Measurements from ENCODE around the gene CEP78.

CEP78 gene

DNA sequence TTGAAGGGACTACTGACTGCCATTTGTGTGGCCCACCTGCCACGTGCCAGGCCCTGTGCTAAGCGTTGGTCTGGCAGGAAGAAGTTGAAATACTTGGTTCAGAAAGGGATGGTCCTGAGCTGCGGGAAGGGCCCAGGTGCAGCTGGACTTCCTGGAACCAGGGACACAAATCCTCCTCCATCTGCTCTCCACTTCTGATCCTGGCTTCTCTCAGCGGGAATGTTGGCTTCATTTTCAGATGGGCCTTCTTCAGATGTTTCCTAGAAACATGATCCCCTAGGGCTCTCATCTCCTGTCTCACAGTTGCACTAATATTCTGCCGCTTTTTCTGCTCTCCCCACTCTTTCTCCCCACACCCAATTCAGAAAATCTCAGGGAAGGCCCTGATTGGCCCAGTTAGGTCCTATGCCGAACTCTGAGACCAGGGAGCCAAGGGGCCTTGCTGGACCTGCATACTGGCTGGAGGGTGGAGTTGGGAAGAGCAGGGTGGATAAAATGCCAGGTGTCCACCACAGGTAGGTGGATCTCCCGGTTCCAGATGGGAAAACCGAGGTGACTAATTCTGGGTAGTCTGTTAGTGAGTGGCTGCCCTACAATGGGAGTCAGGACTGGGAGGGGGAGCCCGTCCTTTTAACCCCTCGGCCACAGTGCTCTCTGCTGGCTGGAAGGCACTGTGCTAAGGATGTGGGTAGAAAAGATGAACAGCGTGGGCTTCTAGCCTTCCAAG lies 80.5 kb downstream of the CEP78 start:
- Histone ChIP-seq H3K9ac (ENCODE audit: low read length) (no peak overlapping the region), H3K36me3 (ENCODE audit: control insufficient read depth, low read depth, low read length) (peaks cover 84% of the 10 kb centered on the region), H3K4me1 (ENCODE audit: control insufficient read depth, low read depth, low read length) (no peaks in the 10 kb centered on the region), H3K4me3 (ENCODE audit: low read length) (no peak overlapping the region), H3K9me3 (ENCODE audit: control insufficient read depth, low read depth, low read length) (no peaks in the 10 kb centered on the region), H3K27ac (ENCODE audit: low read length) (no peak overlapping the region), H3K27me3 (ENCODE audit: control insufficient read depth, insufficient read depth, low read length) (no peaks in the 10 kb centered on the region)

DNA sequence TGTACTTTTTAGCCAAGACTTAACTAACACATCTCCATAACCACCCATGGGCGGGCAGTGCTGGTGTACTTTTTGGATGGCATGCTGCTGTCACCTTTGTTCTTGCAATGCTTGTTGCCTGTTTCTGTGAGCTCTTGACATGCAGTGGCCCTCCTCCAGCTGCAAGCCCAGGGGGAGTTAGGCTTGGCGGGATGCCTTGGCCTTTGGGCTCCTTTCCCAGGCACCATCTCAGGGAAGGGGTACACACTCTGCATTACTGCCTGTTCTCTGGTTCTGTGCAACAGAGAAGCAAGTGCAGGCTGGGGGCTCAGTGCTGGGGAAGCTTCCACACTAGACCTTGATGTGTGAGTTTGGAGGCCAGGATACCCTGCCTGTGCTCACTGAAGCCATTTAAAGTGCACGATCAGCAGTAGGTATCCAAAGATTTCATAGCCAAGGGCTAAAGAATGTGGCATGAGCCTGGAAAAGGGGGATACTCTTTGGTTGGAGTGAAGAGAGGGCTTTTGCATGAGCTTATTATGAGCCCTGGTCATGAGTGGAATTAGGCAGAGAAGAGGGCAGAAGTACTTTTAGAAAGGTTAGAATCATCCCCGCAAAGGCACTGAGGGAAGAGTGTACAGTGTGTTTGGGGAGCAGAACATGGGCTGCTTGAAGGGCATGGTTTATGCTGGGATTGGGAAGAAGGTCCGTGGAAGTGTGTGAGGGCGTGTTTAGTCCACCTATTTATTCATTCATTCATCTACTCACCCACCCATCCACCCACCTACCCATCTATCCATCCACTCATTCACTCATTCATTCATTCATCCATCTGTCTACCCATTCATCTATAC lies 83.5 kb downstream of the CEP78 start:
- H3K4me1 ChIP-seq (ENCODE audit: control insufficient read depth, low read depth, low read length): no peaks in the 10 kb centered on the region
- no peak overlapping the region for H3K4me3 ChIP-seq (ENCODE audit: low read length)
- peaks cover 89% of the 10 kb centered on the region for H3K36me3 ChIP-seq (ENCODE audit: control insufficient read depth, low read depth, low read length)
- no peaks in the 10 kb centered on the region for H3K9me3 ChIP-seq (ENCODE audit: control insufficient read depth, low read depth, low read length)
- H3K27ac ChIP-seq (ENCODE audit: low read length): no peak overlapping the region
- no peaks in the 10 kb centered on the region for H3K27me3 ChIP-seq (ENCODE audit: control insufficient read depth, insufficient read depth, low read length)
- H3K9ac ChIP-seq (ENCODE audit: low read length): no peak overlapping the region

DNA sequence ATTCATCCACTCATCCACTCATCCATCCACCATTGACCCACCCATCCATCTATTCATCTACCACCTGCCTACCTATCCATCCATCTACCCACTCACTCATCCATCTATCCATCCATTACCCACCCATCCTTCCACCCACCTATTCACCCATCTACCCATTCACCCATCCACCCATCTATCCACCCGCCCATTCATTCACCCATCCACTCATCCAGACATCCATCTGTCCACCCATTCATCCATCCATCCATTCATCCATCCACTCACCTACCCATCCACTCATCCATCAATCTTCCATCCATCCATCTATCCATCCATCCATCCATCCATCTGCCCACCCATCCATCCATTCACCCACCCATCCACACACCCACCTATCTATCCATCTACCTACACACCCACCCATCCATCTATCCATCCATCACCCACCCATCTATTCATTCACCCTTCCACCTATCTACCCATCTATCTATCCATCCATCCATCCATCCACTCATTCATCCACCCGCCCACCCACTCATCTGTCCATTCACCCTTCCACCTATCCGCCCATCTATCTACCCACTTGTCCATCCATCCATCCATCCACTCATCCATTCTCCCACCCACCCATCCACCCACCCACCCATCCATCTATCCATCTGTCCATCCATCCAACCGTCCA lies 84.3 kb downstream of the CEP78 start:
- peaks cover 92% of the 10 kb centered on the region for H3K36me3 ChIP-seq (ENCODE audit: control insufficient read depth, low read depth, low read length)

DNA sequence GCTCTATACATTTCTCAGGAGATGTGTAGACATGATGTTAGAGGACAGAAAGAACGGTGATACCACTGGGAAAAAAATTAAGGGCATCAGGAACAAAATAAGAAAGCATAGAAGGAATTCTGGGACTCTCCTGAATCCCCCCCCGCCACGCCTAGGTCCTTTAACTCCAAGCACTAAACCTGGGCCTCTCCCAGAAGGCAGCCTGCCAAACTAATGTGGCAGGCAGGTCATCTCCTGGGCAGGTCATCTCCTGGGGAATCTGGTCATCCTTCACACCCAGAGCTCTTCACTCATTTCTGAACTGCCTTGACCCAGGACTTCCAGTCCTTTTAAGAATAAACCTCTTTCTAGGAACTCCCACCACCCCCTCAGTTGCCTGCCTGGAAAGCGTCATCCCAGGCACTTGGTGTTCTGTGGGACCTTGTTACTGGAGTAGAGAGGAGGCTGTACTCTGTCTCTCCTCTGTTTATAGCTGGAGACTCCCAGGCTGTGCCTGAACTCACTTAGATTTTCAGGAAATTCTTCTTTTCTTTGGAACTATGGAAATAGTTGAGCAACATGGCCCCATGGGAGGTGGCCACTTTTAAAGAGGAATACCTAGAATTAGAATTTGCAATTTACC lies 85.1 kb downstream of the CEP78 start:
- H3K9me3 ChIP-seq (ENCODE audit: control insufficient read depth, low read depth, low read length): no peaks in the 10 kb centered on the region
- no peak overlapping the region for H3K9ac ChIP-seq (ENCODE audit: low read length)
- no peak overlapping the region for H3K27ac ChIP-seq (ENCODE audit: low read length)
- H3K4me3 ChIP-seq (ENCODE audit: low read length): no peak overlapping the region
- no peaks in the 10 kb centered on the region for H3K4me1 ChIP-seq (ENCODE audit: control insufficient read depth, low read depth, low read length)
- no peaks in the 10 kb centered on the region for H3K27me3 ChIP-seq (ENCODE audit: control insufficient read depth, insufficient read depth, low read length)
- H3K36me3 ChIP-seq (ENCODE audit: control insufficient read depth, low read depth, low read length): peaks cover 90% of the 10 kb centered on the region

More for the DNA sequence above, 84.3 kb downstream of the CEP78 start:
- no peak overlapping the region for H3K27ac ChIP-seq (ENCODE audit: low read length)
- H3K9me3 ChIP-seq (ENCODE audit: control insufficient read depth, low read depth, low read length): no peaks in the 10 kb centered on the region
- no peak overlapping the region for H3K9ac ChIP-seq (ENCODE audit: low read length)
- H3K27me3 ChIP-seq (ENCODE audit: control insufficient read depth, insufficient read depth, low read length): no peaks in the 10 kb centered on the region
- H3K4me3 ChIP-seq (ENCODE audit: low read length): no peak overlapping the region
- H3K4me1 ChIP-seq (ENCODE audit: control insufficient read depth, low read depth, low read length): no peaks in the 10 kb centered on the region

DNA sequence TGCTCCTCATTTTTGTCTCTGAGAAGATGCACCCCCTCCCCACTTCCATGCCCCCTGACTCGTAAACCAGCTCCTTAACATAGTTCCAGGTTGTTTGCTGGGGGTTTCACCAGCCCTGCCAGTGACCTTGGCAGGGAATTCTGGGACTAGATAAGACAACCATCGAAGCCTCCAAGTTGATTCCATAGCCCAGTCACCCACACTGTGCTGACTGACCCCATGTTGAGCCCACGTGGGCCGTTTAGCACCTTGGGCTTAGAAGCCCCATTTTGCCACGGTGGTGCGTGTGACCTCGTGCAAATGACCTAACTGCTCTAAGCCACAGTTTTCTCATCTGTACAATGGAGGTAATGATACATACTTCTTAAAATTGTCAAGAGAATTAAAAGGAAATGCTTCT lies 85.6 kb downstream of the CEP78 start:
- H3K27me3 ChIP-seq (ENCODE audit: control insufficient read depth, insufficient read depth, low read length): no peaks in the 10 kb centered on the region
- H3K27ac ChIP-seq (ENCODE audit: low read length): no peak overlapping the region
- no peak overlapping the region for H3K4me3 ChIP-seq (ENCODE audit: low read length)
- no peak overlapping the region for H3K9ac ChIP-seq (ENCODE audit: low read length)
- H3K36me3 ChIP-seq (ENCODE audit: control insufficient read depth, low read depth, low read length): peaks cover 90% of the 10 kb centered on the region
- no peaks in the 10 kb centered on the region for H3K9me3 ChIP-seq (ENCODE audit: control insufficient read depth, low read depth, low read length)
- no peaks in the 10 kb centered on the region for H3K4me1 ChIP-seq (ENCODE audit: control insufficient read depth, low read depth, low read length)

DNA sequence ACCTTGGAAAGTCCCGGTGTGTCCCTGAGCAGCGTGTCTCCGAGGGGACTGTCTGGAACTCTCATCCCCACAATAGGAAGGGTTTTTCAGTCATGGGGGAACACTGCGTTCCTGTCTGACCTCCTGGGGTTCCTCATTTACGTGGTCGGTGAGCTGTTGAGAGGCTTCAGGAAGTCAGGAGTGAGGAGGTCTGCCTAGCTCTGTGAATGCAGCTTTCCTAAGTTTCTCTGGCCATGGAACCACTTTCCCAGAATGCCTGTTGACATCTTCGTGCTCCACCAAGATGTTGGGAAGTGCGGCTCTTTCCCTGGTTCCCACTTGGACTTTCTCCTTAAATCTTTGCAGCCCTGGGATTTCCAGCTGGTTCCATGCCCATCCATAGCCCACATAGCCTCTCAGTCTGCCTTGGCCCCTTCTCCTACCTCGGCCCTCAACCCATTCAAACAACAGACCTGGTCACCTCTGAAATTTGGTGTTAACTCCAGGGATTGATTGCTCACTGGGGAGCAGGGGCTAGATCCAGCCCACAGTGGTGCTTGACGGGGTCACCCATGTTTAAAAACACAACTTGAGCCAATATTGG lies 88.3 kb downstream of the CEP78 start:
- H3K9me3 ChIP-seq (ENCODE audit: control insufficient read depth, low read depth, low read length): no peaks in the 10 kb centered on the region
- H3K9ac ChIP-seq (ENCODE audit: low read length): no peak overlapping the region
- no peak overlapping the region for H3K27ac ChIP-seq (ENCODE audit: low read length)
- peaks cover 87% of the 10 kb centered on the region for H3K36me3 ChIP-seq (ENCODE audit: control insufficient read depth, low read depth, low read length)
- no peaks in the 10 kb centered on the region for H3K4me1 ChIP-seq (ENCODE audit: control insufficient read depth, low read depth, low read length)
- no peaks in the 10 kb centered on the region for H3K27me3 ChIP-seq (ENCODE audit: control insufficient read depth, insufficient read depth, low read length)
- H3K4me3 ChIP-seq (ENCODE audit: low read length): no peak overlapping the region

DNA sequence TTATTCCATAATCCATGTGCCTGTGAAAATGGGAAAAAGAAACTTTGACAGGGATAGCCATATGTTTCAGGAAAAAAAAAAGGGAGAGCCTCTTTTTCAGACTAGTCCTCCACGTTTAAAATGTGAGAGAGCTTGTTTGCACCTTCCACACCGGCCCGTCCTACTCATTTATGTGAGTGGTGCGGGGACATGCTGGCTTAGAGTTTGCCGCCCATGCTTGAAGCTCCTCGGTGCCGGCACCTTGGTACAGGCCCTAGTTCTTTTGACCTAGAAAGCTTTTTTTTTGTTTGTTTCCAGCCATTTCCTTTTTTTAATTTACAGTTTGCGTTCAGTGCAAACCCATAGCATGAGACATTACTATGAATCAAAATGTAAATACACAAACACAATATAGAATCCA lies 88.8 kb downstream of the CEP78 start:
- H3K9me3 ChIP-seq (ENCODE audit: control insufficient read depth, low read depth, low read length): no peaks in the 10 kb centered on the region
- H3K27me3 ChIP-seq (ENCODE audit: control insufficient read depth, insufficient read depth, low read length): no peaks in the 10 kb centered on the region
- H3K4me3 ChIP-seq (ENCODE audit: low read length): no peak overlapping the region
- no peak overlapping the region for H3K27ac ChIP-seq (ENCODE audit: low read length)
- H3K9ac ChIP-seq (ENCODE audit: low read length): no peak overlapping the region
- peaks cover 85% of the 10 kb centered on the region for H3K36me3 ChIP-seq (ENCODE audit: control insufficient read depth, low read depth, low read length)
- no peaks in the 10 kb centered on the region for H3K4me1 ChIP-seq (ENCODE audit: control insufficient read depth, low read depth, low read length)

DNA sequence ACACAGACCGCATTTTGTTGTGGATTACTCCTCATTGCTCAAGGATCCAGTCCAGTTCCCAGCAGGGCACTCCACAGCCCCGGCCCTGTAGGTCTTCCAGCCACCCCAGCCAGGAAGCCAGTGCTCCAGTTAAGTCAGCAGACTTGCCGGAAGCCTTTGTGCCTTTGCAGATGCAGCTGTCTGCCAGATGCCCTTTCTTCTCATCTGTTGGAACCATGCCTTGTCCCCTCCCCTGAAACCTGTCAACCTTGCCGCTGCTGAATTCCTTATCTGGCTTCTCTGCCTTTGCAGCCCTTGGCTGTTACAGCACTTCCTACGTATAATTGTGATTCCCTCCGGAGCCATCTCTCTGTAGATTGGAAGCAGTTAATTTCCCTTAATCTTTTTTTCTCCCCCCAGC lies 89.5 kb downstream of the CEP78 start:
- Histone ChIP-seq H3K27me3 (ENCODE audit: control insufficient read depth, insufficient read depth, low read length) (no peaks in the 10 kb centered on the region), H3K27ac (ENCODE audit: low read length) (no peak overlapping the region), H3K9ac (ENCODE audit: low read length) (no peak overlapping the region), H3K9me3 (ENCODE audit: control insufficient read depth, low read depth, low read length) (no peaks in the 10 kb centered on the region), H3K36me3 (ENCODE audit: control insufficient read depth, low read depth, low read length) (peaks cover 83% of the 10 kb centered on the region), H3K4me3 (ENCODE audit: low read length) (no peak overlapping the region), H3K4me1 (ENCODE audit: control insufficient read depth, low read depth, low read length) (no peaks in the 10 kb centered on the region)

DNA sequence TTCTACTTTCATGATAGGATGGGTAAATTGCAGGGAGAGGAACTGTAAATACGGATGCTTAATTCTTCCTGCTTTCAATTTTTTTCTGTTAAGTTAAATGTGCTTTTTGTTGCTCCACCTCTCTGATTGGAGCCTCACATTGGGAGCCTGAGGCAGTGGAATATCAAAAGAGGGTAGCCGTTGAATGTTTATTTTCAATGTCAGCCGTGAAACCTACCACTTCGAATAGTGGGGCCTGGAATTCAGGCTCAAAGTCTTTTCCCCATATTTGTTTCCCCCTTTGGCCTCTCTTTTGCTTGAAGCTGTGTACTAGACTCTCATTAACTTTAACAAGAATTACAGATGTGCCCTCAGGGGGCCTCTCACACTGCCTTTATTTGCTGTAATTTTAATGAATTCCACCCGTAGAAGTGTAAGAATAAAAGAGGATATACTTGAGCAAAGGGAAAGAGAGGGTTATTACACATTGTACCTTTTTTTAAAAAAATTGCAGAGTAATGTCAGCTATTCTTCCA lies 90.0 kb downstream of the CEP78 start:
- H3K4me1 ChIP-seq (ENCODE audit: control insufficient read depth, low read depth, low read length): no peaks in the 10 kb centered on the region
- H3K36me3 ChIP-seq (ENCODE audit: control insufficient read depth, low read depth, low read length): peaks cover 78% of the 10 kb centered on the region
- H3K9ac ChIP-seq (ENCODE audit: low read length): no peak overlapping the region
- H3K27me3 ChIP-seq (ENCODE audit: control insufficient read depth, insufficient read depth, low read length): no peaks in the 10 kb centered on the region
- H3K27ac ChIP-seq (ENCODE audit: low read length): no peak overlapping the region
- no peak overlapping the region for H3K4me3 ChIP-seq (ENCODE audit: low read length)
- no peaks in the 10 kb centered on the region for H3K9me3 ChIP-seq (ENCODE audit: control insufficient read depth, low read depth, low read length)

DNA sequence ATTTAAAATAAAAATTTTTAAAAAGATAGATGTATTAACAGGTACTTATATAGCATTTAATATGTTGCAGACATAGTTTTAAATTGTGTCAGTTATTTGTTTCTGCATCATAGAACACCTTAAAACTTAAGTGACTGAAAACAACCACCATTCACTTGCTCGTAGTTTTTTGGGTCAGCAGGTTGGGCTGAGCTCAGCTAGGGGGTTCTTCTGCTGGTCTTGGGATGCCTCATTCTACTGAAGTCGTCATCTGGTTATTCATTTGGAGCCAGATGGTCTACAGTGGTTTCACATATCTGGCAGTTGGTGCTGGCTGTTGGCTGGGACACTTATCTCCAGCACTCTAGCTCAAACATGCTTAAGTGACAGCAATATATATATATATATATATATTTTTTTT lies 90.7 kb downstream of the CEP78 start:
- Histone ChIP-seq H3K4me3 (ENCODE audit: low read length) (no peak overlapping the region), H3K9me3 (ENCODE audit: control insufficient read depth, low read depth, low read length) (no peaks in the 10 kb centered on the region), H3K27me3 (ENCODE audit: control insufficient read depth, insufficient read depth, low read length) (no peaks in the 10 kb centered on the region), H3K9ac (ENCODE audit: low read length) (no peak overlapping the region), H3K36me3 (ENCODE audit: control insufficient read depth, low read depth, low read length) (peaks cover 71% of the 10 kb centered on the region), H3K27ac (ENCODE audit: low read length) (no peak overlapping the region), H3K4me1 (ENCODE audit: control insufficient read depth, low read depth, low read length) (no peaks in the 10 kb centered on the region)
